ENCODE results near the gene PCCA. TPM values are rescaled to one million over a fixed set of nuclear protein-coding genes. Genes with fewer than 3 reads are reported as not detected.
"Not testable (repeated sequence)": the region's sequence is repeated elsewhere in the genome, so short reads cannot be mapped to it uniquely, and the experiment has no call there.

Gene PCCA
- total RNA-seq, 1 donor from 2014 or later: 51.6 TPM

GRCh38 chr13:100098445-100099116 is 9.7 kb downstream of the PCCA start:
- no peak for DNase-seq

- not testable (repeated sequence) for DNase-seq
Measured at GRCh38 chr13:100099117-100099445, 10.2 kb downstream of the PCCA start.

- peak; percentile 96 for DNase-seq
Measured at GRCh38 chr13:100100115-100100879, 11.4 kb downstream of the PCCA start.

- peak; percentile 20 for DNase-seq
Measured at GRCh38 chr13:100102042-100102441, 13.1 kb downstream of the PCCA start.

GRCh38 chr13:100106005-100106404 is 17.1 kb downstream of the PCCA start:
- no peak for DNase-seq

- no peak for DNase-seq
Measured at GRCh38 chr13:100106705-100107104, 17.8 kb downstream of the PCCA start.

- no peak for DNase-seq
Measured at GRCh38 chr13:100108913-100109507, 20.1 kb downstream of the PCCA start.

- DNase-seq: no peak
Measured at GRCh38 chr13:100110269-100110668, 21.4 kb downstream of the PCCA start.

- no peak for DNase-seq
Measured at GRCh38 chr13:100112186-100112838, 23.4 kb downstream of the PCCA start.

GRCh38 chr13:100115693-100116254 is 26.9 kb downstream of the PCCA start:
- no peak for DNase-seq

- DNase-seq: no peak
Measured at GRCh38 chr13:100124265-100124664, 35.4 kb downstream of the PCCA start.

- no peak for DNase-seq
Measured at GRCh38 chr13:100125946-100126345, 37.1 kb downstream of the PCCA start.

GRCh38 chr13:100128373-100128772 is 39.5 kb downstream of the PCCA start:
- DNase-seq: no peak

- DNase-seq: no peak
Measured at GRCh38 chr13:100128838-100129237, 39.9 kb downstream of the PCCA start.

GRCh38 chr13:100129605-100130004 is 40.7 kb downstream of the PCCA start:
- peak; percentile 55 for DNase-seq

- DNase-seq: peak; percentile 84
Measured at GRCh38 chr13:100130092-100130491, 41.2 kb downstream of the PCCA start.

- no peak for DNase-seq
Measured at GRCh38 chr13:100130930-100131511, 42.1 kb downstream of the PCCA start.

GRCh38 chr13:100131863-100132574 is 43.1 kb downstream of the PCCA start:
- peak; percentile 99 for DNase-seq

GRCh38 chr13:100138859-100139491 is 50.1 kb downstream of the PCCA start:
- DNase-seq: peak; percentile 48

- no peak for DNase-seq
Measured at GRCh38 chr13:100139817-100140216, 50.9 kb downstream of the PCCA start.

GRCh38 chr13:100140441-100140840 is 51.5 kb downstream of the PCCA start:
- no peak for DNase-seq
